COR-L47 (cell line): ENCODE data around the gene PCIF1.
"Not testable (repeated sequence)": the region's sequence is repeated elsewhere in the genome, so short reads cannot be mapped to it uniquely, and the experiment has no call there.

Experiments
- DNase-seq: peaks from one replicate; lab custom pipeline; 2025; lab: John Stamatoyannopoulos, UW

PCIF1 gene

DNA sequence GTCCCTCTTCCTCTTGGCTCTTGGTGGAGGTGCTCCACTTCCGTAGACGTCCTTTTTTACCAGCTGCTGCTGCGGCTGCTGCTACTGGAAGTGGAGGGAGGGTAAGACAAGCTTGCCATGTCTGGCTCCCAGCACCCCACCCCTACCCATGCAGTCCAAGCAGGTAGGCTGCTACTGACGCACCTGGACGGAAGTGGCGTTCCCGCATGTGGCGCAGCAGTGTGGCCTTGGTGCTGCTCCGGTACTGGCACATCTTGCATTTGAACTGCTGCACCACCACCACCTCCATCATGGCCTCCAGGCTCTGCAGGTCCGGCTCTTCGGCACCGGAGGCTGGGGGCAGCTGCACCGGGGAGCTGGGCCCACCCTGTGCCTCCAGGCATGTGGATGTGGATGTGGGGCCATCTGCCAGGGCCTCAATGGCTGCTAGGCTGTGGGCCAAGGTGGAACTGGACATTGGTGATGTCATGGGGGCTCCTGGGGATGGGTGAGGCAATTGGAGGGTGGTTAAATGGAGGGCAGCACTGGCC is 33.1 kb downstream of the PCIF1 start:
- no peak for DNase-seq

DNA sequence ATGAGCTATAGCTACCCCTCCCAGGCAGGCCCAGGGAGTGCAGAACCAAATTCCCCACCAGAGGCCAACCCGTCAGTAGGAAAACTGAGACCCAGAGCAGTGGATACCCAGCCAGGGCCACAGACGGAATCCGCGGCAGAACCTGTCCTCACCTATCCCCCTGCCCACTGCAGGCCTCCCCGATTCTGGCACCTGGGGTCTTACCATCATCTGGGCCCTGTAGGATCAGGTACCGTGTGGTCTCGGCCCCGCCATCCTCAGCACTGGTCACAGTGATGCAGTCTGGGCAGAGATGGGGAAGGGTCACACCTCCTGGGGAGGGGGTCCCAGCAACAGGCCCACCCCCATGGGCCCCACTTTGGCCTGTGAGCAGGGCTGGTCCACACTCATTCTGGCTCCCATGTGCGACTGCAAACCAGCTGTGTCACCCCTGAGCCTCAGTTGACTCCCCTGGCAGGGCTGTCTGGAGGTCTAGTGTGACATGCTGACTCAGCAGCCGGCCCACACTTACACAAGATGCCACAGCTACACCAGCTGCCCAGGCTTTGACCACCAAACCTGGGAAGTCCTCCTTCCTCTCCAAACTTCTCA is 33.7 kb downstream of the PCIF1 start:
- no peak for DNase-seq

DNA sequence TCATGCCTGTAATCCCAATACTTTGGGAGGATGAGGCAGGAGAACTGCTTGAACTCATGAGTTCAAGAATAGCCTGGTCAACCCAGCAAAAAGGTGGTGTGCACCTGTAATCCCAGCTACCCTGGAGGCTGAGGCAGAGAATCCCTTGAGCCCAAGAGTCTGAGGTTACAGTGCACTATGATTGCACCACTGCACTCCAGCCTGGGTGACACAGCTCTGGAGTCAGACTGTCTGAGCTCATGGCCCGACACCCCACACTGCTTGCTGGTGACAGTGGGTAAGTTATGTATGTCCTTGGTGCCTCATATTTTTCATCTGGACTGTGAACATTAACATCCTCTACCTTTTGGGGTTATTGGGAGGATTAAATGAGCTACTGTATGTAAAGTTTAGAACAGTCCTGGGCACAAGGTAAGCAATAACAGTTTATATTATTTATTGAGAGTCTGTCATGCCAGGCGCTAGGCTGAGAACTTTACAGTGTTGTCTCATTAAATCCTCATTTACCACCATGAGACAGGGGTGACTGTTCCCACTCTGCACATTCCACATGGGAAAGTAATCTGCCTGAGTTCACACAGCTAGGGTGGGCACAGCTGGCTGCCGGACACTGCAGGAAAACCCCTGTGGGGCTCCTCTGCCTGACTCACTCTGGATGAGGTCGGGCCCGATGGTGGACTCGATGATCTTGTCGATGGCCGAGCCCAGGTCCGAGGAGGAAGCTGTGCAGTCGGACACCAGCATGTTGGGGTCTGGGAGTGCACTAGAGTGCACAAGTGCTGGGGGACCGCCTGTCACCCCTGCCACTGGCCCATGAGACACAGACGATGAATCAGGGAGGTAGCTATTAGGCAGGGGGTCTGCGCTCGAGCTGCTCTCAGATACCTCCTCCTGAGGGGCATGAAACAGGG is 34.6 kb downstream of the PCIF1 start:
- DNase-seq, result no peak

DNA sequence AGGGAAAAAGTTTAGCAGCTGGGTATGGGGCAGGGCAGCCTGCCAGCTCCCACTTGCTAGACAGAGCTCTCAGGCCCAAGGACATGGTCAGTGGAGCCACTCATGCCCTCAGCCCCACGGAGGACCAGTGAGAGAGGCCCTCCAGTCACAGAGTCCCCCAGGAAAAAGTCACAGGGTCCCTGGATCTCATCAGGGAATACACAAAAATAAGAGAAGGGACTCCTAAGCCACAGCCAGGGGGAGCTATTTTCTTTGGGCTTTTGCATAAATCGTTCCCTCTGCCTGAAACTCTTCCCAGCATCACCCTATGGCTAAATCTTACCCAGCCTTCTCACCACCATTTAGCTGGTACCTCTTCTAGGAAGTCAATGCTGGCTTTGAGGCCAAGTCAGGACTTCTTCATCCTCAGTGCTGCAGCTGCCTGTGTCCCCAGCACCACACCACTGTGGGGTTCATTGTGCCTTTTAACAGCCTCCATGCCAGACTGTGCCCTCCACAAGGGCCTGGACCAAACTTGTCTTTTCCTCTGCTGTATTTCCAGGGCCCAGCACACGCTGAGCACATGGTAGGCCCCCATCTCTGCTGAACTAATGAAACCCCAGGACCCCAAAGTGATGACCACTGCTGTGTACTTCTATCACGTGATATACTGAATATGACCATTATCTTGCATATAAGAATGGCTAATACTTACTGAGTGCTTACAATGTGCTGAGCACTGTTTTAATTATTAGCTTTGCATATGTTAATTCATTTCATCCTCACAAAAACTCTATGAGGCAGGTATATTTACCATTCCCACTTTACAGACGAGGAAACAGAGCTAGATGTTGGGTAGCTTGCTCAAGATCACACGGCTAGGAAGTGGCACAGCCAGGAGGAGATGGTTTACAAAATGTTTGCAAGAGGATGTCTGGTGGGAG is 35.5 kb downstream of the PCIF1 start:
- peak; percentile 73 for DNase-seq

DNA sequence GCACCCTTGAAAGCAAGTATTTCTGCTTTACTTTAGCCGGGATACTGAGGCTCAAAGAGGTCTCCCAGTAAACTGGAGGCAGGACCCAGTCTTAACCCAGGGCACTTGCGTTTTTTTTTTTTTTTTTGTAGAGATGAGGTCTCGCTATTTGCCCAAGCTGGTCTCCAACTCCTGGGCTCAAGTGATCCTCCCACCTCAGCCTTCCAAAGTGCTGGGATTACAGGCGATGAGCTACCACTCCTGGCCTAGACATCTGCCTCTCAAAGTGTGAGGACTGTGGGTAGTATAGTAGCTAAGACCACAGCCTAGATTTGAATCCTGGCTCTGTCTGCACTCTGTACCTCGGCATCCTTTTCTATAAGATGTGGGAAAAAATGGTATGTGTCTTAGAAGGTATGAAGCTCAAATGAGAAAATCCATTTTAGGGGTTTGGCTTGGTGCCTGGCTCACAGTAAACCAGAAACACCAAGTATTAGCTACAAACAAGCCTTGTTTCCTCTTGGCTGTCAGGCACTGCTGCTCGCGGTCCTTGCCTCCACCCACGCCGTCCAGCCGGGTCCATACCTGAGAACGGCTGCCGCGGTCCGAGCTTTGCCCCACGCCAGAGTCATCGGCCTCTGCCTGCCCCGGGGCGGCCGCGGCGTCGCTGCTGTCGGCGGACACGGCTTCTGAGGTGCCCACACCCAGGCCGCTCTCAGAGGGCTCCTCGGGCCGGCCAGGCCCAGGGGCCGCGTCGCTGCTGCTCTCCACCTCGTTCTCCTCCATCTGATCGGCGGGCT is 36.4 kb downstream of the PCIF1 start:
- no peak for DNase-seq

DNA sequence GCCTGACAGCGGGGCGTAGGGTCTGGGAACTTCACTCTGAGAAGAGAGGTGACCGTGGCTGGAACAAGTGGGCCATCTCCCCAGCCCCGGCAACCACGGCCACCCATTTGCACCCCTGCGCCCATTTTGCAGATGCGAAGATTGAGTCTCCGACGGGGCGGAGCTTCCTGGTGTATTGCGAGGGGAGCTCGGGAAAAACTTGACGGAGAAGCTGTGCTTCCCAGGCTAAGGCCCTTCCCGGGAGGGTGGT is 36.9 kb downstream of the PCIF1 start:
- DNase-seq, result no peak

DNA sequence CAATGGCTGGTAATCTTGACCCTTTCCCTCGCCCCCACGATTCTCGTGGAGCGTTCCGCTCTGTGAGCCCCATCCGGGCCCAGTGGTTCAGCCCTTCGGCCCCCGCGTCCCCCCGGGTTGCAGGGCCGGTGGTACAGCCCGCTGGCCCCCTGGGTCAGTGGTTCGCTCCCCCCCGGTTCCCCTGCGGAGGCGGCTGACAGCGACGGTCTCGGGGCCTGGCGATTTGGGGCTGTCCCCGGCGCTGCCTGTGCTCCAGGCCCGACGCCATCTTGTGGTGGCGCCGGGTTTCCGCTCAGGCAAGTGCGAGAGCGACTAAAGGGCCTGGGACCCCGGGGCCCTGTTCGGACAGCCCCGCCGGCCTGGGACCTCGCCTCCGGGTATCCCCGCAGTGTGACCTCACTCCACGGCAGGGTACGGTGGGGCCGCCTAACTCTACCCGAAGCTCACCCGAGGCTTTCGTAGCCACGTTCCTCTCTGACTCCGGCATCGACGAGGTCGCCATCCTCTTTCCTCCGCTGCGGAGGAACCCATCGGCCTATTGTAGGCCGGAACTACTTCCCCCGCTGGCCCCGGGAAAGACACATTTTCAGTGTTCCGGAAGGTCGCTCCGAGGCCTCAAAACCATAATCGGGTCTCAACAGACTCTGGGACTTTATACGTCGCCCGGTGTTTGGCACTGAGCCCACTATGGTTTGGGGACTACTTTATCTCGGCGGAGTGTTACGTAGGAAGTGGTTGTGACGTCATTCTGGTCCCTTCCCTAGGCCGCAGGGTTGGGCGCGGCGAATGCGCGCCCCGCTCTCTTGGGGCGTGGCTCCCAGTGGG is 37.4 kb downstream of the PCIF1 start, which contains the start of gene ZNF335:
Gene ZNF335 (minus strand): TSS at position 529 of the 825 bp plus-strand sequence. CDS start 793 bp downstream, outside the sequence.
- DNase-seq, result peak; percentile 92

DNA sequence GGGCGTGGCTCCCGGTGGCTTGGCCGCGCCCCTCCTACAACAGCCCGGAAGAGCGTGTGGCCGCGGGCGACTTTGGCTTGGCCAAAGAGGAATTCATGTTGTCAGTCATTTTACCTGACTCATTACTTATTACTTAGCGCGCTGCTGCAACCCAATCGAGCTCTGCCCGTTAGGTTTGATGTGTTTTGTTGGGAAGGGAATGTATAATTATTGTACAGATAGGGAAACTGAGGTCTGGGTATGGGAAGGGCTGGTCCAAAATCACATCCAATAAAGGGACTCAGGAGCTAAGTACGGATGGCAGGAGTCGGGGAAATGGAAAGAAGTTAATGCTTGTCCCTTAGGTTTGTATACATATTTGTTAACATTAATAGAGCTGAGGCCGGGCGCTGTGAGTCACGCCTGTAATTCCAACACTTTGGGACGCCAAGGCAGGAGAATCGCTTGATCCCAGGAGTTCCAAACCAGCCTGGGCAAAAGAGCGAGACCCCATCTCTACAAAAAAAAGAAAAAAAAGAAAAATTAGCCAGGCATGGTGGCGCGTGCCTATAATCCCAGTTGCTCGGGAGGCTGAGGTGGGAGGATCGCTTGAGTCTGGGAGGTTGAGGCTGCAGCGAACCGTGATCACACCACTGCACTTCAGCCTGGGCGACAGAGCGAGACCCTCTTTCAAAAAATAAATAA is 38.2 kb downstream of the PCIF1 start:
- no peak for DNase-seq

DNA sequence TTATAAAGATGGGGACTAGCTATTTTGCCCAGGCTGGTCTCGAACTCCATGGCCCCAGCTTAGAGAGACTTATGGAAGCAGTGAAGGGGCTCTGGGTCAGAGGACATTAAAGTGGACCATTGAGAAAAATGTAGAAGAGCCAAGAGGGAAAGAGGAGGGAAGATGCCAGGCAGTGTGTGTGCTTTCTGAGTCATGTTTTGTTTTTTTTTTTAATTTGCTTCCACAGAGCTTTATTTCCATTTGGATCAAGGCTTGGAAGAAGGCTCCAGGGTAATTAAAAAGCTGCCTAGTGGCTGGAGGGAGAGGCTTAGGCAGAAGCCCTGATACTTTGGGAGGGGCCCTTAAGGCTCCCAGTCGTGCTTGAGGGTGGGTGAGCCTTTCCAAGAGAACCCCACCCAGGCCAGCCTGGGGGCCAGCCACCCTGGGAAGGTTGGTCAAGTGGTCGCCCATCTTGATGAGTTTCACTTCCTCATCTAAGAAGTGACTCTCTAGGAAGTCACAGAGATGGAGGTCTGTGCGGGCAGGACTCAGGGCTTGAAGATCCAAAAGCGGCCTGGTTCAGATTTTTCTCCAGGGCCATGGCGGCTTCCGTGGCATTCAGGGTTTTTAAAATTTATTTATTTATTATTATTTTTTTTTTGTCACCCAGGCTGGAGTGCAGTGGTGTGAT is 40.5 kb downstream of the PCIF1 start:
- no peak for DNase-seq

DNA sequence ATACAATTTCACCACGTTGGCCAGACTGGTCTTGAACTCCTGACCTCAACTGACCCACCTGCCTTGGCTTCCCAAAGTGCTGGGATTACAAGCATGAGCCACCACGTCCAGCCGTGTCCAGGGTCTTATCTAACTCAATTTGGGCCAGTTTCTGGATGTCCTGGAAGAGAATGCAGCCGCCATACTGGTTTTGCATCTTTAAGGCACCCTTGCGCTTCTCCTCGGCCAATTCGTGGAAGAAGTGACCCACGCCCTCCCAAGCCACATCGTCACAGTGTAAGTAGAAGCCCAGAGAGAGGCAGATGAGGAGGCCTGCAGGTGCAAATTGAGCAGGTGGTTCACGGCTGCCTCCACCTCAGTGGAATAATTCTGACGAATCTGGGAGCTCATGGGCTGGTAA is 41.2 kb downstream of the PCIF1 start:
- no peak for DNase-seq

DNA sequence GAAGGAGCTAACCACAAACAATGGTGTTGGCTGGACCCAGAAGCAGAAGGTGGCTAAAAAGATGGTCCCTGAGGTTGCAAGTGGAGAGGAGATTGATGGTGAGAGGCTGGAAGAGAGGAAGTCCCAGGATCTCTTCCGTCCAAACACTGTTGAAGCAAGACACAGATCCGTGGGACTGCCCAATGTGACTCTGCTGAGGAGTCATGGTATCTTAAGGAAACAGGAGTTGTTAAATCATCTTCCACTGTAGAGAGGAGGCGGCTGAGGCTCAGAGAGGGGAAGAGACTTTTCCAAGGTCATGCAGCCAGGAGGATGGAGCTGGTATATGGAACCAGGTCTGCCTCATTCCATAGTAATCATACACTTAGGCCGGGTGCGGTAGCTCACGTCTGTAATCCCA is 41.6 kb downstream of the PCIF1 start:
- no peak for DNase-seq

DNA sequence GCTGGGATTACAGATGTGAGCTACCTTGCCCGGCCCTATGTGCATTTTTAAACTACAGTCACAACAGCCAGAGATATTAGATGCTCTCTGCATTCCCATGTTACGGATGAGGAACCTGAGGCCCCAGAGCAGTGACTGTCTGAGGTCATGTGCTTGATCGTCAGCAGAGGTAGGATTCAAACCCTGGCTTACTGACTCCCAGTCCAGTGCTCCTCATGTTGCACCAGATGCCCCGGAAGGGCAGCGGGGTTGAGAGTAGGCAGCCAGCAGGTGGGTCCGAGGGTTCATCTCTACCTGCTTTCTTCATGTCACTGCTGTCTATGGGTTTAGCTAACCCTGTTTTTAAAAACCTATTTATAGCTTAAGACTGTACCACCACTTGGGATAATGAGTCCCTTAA is 46.8 kb downstream of the PCIF1 start:
- DNase-seq, result no peak

DNA sequence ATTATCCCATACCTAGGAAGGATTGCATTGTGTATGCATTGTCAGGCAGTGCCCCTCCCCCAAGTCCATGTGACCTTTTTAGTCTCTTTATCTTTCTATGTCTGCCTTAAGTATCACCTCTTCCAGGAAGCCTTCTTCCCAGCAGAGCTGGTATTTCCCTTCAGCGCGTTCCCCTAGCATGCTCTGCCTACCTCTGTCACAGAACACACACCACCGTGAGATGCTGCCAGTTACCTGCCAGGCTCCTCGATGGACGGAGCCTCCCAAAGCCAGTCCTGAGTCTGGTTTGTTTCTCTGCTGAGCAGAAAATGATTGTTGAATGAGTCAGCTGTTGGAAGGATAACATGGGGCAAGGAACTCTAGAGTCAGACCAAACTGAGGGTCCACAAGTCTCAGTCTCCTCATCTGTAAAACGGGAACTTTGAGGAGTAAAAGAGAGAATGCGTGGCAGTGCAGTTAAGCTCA is 48.8 kb downstream of the PCIF1 start:
- DNase-seq, result no peak

DNA sequence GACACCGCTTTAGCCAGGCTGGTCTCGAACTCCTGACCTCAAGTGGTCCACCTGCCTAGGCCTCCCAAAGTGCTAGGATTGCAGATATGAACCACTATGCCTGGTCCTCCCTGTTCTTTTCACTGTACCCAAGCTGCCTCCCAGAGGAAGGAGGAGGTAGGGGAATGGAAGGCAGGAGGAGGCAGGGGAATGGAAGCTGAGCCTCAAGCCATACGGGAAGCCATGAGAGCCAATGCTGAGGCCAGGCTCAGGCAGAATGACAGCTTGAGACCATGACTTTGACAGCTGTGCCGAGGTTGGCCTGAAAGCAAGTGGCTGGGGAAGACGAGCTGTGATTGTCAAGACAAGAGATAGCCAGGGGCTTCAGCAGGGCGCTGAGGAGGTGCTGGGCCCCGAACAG is 51.1 kb downstream of the PCIF1 start:
- no peak for DNase-seq

DNA sequence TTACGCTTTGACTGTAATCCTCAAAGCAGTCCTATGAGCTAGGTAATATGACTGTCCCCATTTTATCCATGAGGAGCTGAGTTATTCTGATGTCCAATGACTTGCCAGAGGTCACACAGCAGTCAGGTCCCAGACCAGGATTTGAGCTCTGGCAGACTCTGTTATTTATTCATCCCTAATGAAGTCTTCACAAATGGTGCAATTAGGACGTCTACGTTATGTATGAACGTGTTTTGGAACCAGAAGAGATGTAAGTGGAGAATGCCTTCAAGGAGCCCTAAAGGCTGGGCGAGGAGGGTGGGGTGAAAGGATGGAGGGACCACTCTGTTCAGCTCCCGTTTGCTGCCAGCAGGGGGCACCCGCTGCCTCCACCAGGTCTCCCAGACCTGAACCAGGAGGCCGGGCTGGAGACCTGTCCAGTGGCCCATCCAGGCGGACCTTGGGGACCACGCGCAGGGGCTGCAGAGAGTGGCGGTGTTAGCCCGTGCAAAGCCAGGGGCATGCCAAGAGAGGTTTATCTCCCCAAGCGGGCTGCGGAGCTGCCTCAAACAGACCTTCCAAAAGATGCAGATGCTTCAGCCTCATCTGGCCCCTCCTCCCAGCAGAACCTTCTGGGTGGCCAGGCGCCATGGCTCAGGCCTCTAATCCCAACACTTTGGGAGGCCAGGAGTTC is 52.8 kb downstream of the PCIF1 start:
- peak; percentile 59 for DNase-seq

DNA sequence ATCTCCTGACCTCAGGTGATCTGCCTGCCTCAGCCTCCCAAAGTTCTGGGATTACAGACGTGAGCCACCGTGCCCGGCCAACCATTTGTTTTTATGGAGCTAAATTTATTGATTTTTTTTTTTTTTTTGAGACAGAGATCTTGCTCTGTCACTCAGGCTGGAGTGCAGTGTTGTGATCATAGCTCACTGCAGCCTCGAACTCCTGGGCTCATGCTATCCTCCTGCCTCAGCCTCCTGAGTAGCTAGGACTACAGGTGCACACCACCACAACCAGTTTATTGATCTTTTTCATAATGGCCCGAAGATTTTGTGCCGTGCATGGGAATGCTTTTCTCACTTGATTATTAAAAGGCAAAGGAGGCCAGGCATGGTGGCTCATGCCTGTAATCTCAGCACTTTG is 54.3 kb downstream of the PCIF1 start:
- DNase-seq, result not testable (repeated sequence)

DNA sequence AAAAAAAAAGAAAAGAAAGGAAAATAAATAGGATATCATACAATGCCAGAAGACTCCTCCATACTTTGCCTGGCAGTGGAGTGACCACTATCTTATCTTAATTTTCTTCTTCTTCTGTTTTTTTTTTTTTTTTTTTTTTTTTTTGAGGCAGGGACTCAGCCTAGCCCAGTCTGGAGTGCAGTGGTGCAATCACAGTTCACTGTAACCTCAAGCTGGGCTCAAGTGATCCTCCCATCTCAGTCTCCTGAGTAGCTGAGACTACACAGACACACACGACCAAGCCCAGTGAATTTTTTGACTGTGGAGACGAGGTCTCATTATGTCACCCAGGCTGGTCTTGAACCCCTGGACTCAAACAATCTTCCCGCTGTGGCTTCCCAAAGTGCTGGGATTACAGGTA is 57.1 kb downstream of the PCIF1 start:
- DNase-seq, result no peak

DNA sequence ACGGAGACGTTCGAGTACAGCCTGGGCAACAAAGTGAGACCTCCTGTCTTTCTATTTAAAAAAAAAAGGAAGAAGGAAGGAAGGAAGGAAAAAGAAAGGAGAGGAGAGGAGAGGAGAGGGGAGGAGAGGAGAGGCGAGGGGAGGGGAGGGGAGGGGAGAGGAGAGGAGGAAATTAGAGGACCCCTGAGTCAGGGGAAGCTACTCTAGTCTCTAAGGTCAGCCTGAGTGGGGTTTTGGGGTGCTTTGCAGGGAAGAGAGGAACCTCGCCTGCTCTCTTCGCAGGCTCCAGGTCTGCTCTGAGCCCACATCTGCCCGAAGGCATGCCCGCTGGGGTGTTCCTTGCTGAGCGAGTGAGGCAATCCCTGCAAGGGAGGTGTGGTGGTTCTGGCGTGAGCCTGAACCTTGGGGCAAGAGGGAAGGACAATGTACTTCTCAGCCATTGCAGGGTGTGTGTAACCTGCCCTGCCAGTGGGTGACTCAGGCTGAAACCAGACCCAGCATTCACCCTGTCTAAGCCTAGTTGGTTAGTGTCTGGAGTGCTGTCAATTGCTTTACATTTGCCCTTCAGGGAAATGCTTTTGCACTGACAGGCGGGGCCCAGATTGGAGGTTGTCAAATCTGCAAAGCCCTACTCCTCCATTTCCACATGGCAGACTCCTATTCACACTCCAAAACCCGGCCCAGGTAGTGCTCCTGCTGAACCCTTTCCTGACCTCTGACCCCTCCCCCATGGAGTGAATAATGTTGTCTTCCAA is 58.9 kb downstream of the PCIF1 start:
- no peak for DNase-seq
